GM12892 (cell line): ENCODE results near the gene LHFPL2.

ENCODE experiments used
- POLR2A ChIP-seq: IDR thresholded peaks from 2 replicates; pipeline ENCODE4 v1.6.1; 2011; ENCODE audit warnings: low read depth, low read length, control low read depth
- POLR2AphosphoS5 ChIP-seq: IDR thresholded peaks from 2 replicates; pipeline ENCODE4 v1.6.1; 2011; ENCODE audit warnings: low read depth, low read length, control low read depth
- TAF1 ChIP-seq: IDR thresholded peaks from 2 replicates; pipeline ENCODE4 v1.6.1; 2011; ENCODE audit warnings: low read depth, mild to moderate bottlenecking, control low read depth, low read length, borderline replicate concordance

DNA sequence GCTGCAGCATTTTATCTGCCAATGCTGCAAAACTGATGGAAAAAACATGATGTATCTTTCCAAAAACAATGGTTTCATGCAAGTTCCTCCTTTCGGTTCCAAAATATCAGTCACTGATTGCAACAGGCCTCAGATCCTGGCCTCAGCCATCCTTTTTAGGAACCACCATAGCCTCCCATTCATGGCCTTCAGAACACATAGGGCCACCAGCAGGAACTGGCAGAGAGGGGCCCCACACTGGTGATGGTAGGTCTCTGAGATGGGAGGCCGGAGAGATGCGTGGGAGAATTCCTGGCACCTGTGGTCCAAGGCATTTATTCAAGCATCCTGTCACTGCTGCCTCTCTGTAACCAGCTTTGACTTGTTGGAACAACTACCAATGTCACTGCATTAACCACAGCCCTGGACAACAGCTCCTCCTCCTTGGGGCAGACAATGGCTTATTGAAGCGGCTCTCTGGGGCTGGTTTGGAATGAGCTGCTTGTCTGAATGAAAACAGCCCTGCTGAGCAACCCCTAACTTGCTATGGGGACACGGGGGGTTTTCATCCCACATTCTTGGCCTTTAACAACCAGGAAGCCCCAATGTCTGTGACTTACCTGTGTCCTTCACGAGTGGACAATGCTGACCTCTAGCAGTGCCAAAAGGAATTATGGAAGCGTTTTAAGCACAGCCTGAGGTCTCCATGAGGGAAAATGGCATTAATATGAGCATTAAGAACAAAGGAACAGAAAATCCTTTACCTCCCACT is 108.1 kb downstream of the LHFPL2 start:
- TF ChIP-seq POLR2AphosphoS5 (no peak), POLR2A (no peak), TAF1 (no peak)
